Stimulated activated CD4-positive, alpha-beta T cell treated with anti-CD3 and anti-CD28 coated beads, Interleukin-2, amount 100 ng/mL, for 24 hours (primary cell): ENCODE measurements around the gene SLC12A8.

ENCODE experiments used
- DNase-seq, 2 donors: peaks; one replicate each; pipeline ENCODE4 v3.0.0-alpha.2; 2020

The SLC12A8 gene

DNA sequence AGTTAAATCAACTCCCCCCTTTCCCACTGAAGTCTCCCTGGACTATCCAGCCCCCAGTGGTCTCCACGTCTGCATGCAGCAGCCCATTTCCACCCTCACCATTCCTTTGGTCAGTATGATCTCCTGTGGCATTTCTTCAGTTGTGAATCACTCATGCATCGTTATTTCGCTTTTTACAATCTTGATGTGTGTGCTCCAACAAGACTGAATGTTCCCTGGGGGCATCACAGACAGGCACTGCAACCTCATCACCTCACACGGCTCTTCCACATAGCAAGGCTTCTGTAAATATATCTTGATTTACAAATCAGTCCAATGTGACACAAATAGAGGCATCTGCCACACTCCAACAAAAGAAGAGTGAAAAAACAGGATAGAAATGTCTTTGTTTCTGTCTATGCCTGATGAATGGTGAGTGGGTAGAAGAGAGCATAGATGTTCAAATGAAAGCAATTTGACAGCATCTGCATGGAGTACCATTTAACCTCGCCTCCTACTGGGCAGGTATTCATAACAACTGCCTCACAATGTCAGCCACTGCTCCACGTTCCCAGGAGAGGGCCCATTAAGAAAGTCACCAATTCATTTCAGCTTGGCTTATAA, 162.0 kb downstream of the SLC12A8 start:
- no peak for DNase-seq

DNA sequence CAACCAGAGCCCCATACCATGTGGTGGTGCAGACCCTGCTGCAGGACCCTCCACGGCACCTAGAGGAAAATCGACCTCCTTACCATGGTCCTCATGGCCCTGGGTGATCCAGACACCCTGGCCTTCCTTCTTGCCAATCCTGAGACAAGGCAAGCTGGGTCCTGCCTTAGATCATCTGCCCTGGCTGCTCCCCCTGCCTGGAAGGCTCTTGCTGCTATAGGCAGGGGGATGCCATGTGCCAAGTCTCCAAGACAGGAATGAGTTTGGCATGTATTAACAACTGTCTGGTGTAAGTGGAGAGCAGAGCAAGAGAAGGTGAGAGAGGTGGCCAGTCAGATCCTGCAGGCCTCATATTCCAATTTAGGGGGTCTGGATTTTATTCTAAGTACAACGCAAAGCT, 164.3 kb downstream of the SLC12A8 start:
- DNase-seq = no peak

DNA sequence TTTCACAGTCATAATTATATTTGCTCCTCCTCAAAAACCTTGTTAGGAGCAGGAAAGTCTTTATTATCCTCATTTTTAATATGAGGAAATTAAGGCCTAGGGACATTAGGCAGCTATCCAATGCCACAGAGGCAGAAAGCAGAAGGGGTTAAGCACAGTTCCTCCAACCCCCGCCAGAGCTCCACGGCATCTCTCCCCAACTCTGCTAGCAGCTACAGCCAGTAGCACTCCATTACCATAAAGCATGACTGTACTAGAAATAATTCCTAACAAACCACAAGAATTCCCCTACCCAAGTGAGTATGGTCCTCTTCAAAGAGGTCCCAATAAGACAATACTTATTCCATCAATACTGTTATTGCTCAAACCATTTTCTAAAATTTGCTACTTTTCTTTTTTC, 166.6 kb downstream of the SLC12A8 start:
- DNase-seq = no peak

DNA sequence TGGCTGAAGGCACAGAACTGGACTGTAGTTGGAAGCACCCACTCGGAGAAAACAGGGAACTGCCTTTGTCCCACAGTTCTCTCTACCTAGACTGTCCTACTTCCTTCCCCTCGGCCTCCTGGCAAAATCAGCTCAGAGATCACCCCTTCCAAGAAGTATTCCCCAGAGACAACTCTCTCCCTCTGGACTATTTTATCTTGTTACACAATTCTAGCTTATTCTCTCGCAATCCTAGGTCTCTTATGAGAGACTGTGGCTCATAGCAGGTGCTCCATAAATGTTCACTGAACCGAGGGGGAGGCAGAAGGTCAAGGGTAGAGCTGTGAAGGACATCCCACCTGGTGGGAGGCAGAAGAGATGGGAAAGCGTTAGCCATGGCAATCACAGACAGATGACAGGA, 167.4 kb downstream of the SLC12A8 start:
- DNase-seq = no peak

DNA sequence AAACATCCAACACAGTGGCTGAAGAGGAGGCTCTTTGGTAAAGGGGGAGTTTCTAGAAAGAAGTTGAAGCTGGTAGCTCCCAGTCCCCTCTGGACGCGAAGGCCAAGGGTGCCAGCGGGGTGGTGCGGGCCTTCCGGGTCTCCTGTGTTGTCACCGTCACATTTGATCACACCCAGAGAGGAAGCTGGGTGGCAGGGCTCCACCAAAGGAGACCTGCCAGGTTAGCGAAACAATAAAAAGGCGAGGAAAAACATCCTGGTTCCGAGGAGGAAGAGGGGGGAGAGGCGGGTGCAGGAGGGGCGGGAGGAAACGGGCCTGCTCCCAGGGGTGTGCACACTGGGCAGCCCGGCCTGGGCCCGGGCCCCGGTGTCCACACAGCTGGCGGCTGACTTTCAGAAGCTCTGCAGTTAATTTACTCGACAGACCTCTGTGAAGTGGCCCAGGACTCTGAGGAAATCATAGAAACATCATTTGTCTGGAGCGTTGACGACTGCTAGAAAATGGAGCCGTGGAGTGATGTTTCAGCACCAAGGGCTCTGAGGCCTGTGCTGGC, 168.9 kb downstream of the SLC12A8 start:
- DNase-seq = no peak

DNA sequence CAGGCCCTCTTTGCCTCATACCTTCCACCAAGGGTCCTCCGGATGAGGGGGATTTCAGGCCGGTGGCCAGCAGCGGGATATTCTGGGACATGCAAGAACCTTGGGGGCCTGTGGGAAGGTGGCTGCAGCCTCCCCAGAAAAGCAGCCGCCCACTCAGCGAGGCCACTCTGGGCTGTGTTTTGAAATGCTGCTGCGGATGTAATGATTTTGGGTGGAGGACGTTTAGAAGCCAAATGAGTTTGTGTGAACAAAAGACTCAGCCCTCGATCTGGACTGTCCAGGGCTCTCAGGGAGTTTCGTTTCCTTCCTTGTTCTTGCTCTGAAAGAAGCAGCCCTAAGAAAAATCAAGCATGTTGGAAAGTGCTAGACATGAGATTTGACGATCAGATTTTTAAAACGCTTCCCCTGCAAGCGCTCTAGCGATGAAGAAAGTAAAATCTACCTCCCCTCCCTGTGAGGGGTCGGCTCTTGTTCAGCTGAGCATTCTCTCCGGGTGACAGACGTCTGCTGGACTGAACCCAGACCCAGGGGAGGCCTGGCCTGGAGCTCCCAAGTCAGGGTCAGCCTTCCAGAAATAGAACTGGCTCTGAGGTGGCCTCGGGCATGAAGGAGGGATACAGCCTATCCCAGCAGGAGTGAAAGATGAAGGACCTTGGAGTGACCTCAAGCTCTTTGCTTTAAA, 169.7 kb downstream of the SLC12A8 start:
- no peak for DNase-seq

DNA sequence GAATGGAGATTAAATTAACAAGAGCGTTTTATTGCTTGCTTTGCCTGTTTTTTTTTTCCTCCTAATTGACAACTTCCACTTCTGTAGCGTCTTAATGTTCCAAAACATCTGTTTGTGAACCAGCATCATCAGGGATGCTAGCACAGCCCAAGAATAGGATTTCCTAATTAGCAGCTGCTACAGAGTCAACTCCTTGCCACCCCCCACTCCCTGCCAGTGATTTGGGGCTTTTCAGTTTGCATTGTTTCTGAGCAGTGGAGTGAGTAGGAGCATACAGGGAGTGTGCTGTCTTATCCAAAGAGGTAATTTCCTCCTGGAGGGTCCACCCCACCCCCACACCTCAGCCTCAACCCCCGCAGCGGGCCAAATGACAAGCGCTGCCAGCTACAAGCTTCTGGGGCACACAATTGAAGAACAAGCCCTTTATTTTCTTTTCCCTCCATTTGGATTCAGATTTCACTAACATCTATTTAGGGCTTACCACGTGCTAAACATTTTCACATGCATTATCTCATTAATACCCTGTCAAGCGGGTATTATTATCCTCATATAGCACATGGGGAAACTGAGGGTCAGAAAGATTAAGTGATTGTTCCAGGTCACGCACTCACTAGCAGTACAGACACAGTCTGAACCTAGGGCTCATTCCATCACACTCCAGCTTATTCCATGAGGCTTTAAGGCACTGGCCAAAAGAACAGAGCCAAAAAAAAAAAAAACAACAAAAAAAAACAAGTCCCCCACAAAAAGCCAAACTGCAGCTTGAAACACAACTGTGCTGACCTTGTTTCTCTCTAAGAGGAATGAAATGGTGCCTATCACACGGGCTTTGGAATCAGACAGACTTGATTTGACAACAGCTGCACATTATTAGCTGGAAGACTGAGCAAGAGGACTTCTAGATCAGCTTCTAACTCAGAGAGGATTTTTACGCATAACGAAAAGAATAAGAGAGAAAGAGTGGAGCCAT, 173.1 kb downstream of the SLC12A8 start:
- no peak for DNase-seq

DNA sequence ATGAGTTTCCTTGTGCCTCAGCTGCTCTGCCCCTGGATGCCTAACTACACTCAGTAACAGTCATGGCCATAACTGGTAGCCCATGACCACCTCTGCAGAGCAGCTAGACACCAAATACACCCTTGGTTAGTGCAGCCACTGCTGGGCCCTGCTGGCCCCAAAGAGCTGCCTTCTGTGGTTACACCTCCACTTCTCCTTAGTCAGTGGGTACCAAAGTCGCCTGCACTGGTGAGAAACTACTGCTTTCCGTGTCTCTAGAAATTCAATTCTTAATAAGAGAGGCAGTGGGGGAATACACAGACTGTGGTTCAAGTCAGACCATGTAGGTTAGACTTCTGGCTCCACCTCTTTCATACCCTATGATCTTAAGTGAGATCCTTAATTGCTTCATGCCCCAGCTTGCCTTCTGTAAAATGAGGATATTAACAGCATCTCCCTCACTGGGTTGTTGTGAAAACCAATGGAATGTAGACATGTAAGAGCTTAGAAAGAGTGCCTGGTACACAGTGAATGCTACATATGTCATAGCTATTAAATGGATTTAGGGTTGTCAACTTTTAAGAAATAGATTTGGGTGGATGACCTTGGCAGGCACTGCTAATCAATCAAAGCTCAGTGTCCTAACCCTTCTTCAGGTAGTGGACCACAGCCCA, 174.9 kb downstream of the SLC12A8 start:
- no peak for DNase-seq

DNA sequence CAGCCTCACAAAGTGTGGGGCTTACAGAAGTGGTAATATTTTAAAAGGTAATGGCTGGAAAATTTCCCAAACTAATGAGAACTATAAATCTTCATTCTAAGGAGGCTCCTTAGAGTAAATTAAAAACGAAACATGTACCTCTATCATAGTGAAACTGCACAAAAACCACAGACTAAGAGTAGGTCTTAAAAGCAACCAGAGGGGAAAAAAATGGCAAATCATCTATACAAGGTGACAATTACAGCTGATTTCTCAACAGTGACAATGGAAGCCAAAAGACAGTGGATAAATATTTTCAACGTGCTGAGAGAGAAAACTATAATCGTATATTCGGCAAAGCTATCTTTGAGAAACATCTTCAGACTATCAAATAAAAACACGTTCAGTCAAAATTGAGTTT, 177.3 kb downstream of the SLC12A8 start:
- DNase-seq = no peak

DNA sequence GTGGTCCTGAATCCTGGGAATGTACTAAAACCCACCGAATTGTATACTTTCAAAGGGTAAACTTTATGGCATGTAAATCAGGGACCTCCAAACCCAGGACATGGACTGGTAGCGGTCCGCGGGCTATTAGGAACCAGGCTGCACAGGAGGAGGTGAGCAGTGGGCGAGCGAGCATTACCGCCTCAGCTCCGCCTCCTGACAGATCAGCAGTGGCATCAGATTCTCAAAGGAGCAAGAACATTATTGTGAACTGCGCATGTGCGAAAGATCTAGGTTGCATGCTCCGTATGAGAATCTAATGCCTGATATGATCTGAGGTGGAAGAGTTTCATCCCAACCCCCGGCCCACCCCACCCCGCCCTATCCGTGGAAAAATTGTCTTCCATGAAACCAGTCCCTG, 178.9 kb downstream of the SLC12A8 start:
- DNase-seq = no peak

DNA sequence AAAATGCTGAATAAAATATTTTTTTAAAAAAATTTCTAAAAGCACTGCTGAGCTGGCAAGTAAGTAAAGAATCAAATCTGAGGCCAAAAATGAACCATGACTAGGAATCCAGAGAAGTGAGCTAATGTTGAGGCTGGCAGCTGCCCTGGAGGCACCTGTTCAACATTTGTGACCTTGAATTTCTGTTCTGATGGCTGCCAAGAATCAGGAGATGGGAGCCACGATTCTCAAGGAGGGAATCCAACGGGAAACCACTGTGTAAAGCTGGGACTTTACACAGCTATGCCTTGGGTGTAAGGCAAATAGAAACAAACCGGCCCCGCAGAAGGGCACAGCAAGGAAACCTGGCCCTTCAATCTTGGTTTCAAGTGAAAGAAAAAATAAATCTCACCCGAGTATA, 179.4 kb downstream of the SLC12A8 start:
- DNase-seq = no peak

DNA sequence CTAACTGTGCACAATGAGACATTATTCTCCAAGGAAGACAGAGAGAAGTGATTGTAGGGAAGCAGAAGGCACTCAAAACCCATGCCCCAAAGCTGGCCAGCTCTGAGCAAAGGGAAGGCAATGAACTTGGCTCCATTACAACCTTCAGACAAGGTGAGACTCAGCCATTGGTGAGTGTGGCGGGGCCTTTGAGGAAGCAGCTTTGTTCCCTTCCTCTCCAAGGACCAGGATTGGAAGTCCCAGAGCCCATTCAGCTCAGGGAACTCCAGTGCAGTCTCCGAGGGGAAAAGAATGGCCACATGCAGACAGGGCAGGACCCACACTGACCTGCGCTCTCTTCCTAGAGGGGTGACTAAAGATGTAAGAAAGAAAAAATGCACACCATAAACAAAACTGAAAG, 179.9 kb downstream of the SLC12A8 start:
- DNase-seq = no peak
